Inflammatory macrophage treated with lipopolysaccharide for 4 hours (primary cell): Measurements from ENCODE around the gene EPHA5.
"Not testable (repeated sequence)": the region's sequence is repeated elsewhere in the genome, so short reads cannot be mapped to it uniquely, and the experiment has no call there.

Experiments
- DNase-seq: peaks from one replicate; pipeline ENCODE4 v3.0.0-alpha.2; 2020

Gene EPHA5

DNA sequence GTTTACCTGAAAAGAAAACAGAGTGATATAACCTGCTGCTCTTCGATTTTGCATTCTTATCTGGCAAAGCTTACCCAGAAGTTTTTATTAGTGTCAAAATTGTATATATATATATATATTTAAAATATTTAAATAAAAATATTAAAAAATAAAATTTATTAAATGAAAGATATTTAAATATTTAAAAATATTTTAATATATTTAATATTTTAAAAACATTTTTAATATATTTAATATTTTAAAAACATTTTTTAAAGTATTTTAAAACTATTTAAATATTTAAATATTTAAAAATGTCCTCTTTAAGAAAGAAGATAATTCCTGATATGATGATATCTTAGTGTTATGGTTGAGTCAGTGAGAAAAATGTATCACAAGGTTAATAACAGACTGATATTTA is 317.2 kb downstream of the EPHA5 start:
- no peak for DNase-seq

DNA sequence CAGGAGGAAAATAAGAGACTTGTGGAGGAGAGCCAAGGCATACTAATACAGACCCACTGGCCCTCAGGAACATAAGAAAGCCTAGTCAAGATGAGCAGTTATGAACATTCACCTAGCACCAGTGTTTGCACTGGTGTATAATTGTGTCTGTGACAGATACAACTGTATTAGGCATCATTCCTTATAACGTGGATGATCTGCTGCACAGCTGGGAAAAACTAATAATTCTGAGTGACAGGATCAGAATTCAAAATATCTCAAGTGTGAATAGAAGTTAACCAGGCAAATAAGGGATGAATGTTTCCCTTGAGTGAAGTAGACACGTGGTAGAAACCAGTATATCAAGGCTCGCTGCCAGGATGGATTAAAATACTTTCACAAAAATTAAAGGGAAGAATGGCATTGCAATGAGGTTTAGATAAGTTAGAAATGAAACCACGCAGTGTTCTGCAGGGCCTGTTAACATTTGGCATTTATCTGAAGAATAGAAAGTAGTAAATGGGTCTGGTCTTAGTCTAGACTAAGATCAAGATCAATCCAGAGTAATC is 325.9 kb downstream of the EPHA5 start:
- no peak for DNase-seq

DNA sequence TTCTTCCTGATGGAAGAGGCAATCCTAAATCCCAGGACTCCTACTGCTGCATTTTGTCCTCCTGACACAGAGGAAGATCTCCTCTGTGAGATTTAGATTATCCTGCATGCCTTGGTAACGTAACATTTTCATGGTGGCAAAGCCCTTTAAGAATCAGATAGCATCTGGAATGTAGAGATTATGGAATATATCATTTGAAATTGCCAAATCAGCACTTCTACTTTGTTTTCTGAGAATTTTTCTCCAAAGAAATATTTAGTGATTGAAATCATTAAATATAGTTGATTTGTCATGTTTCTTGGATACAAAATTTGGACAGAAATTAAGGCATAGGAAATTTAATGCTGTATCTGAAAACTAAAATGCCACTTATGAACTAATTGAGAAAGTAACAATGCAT is 326.9 kb downstream of the EPHA5 start:
- DNase-seq, result no peak

DNA sequence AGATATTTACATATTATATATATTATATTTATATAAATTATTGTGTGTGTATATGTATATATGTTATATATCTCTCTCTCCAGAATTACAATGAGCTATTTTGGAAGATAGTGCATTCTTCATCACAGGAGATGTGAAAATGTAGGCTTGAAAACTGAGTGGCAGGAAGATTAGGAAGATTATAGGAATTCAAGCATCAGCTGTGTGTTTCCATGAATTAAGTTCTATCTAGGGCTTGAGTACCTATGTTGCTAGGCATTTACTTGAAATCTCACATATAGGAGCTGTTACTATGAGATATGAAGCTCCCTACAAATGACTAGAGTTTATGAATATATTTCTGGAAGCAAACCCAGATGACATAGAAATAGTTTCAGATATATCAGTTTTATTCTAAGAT is 328.7 kb downstream of the EPHA5 start:
- DNase-seq, result no peak

DNA sequence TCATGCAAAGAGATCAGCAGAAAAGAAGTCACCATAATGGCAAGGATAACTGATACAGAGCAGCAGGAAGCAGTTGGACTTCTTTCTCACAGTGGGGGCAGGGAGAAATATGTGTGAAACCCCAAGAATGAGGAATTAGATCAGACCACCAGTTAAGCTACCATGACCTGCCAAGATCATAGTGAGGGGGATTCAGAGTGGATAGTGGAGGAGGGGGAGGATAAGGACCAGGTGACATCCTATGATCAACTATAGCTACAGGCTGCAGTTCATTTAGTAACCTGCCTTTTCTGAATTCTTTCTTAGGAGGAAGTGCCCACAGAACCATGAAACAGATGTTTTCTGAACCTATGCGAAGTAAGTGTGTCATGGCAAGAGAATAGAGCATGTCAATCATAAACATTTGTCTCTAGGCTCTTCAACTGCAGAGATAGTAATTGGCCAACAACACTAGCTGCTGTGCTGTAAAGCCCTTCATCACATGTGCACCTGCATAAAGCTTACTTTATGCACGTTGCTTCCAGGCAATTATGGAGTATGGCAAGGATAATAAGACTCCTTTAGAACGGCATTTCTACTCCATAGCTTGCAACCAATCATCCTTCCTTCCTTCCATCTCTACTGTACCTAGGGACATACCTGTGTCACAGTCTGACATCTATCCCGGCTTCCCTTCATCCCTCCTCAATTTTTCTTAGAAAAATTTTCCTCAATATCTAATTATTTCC is 329.7 kb downstream of the EPHA5 start:
- no peak for DNase-seq

DNA sequence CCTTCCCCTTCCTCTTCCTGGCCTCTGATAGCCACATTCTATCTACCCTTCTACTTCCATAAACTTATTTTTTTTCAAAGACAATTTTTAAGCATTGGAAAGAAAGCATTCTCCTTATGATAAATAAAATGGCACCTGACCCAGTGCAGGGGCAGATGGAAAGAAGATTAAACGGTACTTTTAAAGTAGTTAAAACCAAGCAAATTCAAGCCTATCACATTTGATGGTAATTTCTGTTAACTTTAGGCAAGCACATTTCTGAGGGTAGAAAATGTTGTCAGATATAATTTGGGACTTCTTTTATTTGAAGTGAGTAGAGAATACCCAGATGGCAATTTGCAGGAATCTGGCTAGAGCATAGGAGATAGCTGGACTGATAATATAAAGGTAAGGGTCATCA is 332.9 kb downstream of the EPHA5 start:
- no peak for DNase-seq

DNA sequence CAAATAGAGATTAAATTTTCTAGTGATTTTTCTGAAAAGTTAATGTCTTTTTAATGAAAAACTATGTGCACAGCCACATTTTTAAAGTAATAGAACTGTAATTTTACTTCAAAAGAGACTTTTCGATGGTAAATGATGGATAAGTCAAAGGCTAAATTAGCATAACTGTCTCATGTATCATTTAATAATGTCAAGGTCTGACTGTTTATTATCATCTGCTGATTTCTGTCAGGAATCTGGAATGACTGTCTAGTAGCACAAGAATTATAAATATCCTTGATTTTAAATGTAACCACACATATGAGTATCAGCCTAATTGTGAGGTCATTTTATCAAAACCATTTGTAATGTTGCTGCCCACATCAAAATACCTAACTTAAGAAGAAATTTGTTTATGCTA is 333.8 kb downstream of the EPHA5 start:
- no peak for DNase-seq

DNA sequence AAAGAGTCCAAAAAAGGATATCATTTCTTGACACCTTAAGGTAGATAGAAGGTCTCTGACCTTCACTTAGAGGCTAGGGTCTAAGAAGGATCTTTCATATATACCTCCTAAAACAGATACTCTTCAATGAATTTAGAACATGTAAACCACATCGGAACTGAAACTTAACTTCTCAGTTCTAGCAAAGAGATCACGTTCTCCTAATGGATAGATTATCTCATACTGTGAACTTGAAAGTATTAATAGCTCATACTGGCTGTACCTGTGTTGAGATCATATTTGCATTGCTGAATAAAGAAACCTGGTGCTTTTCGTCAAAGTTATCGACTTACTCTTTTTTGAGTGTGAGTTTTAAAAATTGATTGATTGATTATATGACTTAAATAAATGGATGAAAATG is 353.8 kb downstream of the EPHA5 start:
- DNase-seq, result no peak

DNA sequence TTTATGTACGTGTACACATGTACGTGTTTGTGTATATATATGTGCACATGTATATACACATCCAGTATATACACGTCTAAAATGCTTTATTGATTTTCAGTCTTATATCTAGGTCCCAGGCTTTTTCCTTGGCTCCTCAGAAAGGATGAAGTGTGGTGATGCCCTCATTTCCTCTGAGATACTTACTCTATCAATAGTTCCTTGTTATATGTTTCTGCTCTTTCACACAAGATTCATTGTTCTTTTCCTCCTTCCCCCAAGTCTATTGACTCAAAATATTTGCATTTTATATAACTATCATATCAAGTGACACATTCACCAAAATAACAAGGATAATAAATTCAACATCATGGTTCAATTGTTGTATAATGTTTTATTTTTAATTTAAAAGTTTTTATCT is 359.2 kb downstream of the EPHA5 start:
- no peak for DNase-seq

DNA sequence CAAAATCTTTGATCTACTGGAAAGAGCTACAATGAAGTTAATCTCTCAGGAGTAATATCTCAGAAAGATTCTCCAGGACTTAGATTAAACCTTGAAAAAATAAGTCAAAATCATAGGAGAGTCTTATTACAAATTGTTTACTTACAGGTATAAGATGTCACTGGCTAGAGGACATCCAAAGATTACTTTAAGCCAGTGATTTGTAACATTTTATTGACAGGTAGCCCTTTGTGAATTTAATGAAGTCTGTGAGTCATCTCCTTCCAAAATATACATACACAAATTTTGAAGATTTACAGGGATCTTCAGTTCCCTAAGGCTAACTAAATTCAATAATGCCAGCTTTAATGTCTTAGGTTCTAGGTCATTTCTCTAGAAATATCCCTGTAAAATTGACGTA is 359.7 kb downstream of the EPHA5 start:
- DNase-seq, result no peak

DNA sequence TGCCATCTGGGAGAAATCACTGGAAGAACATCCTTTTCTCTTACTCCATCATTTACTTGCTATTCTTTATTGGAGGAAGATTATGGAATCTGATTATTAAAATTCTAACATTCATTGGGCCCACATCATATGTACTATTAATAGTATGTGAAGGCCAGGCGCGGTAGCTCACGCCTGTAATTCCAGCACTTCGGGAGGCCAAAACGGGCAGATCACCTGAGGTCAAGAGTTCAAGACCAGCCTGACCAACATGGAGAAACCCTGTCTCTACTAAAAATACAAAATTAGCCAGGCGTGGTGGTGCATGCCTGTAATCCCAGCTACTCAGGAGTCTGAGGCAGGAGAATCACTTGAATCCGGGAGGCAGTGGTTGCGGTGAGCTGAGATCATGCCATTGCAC is 361.7 kb downstream of the EPHA5 start:
- not testable (repeated sequence) for DNase-seq

DNA sequence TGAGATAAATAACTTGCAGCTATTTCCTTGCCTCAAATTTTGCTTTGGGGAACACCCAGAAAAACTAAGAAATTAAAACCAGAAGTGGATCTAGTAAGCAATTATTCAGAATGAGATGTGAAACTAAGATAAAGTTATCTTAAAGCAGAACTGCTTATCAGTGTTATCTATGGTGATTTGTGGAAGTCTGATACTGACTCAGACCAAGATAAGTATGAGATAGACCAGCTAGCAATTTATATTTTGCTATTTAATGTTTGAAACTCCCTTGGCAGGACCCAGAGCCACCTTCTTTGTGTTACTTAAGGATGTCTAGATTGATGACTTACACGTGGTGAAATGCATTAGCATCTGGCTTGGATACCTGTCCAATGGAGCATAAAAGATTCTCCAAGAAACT is 368.1 kb downstream of the EPHA5 start:
- no peak for DNase-seq

DNA sequence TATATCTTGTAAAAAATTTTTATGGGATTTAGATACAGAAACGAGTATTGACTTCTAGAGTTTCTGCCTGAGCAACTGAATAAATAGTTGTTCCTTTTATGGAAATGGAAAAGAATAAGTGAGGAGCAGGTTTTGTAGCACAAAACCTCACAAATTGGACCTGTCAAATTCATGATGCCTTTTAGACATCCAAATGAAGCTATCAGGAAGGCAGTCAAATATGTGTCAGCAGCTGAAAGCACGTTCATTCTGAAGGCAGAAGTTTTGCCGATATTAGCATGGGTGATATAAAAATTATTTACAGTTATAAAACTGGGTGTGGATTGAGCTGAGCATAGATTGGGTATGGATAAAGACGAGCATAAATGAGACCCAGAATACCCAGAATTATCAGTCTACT is 374.0 kb downstream of the EPHA5 start:
- no peak for DNase-seq

DNA sequence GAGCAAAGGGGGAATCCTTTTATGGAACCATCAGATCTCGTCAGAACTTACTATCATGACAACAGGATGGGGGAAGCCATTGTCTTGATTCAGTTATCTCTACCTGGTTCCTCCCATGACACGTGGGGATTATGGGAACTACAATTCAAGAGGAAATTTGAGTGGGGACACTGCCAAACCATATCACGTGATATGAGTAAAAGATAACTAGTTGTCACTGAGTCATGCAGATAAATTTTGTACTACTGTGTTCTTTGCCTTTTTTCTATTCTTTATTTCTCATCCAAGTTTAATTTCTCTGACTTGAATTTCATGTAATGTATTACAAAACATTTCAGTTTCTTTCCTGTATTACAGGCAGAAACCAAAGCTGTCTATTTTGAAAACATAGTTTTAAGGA is 383.2 kb downstream of the EPHA5 start:
- DNase-seq, result no peak
